Measurements from ENCODE around the gene FSCN2.

DNA sequence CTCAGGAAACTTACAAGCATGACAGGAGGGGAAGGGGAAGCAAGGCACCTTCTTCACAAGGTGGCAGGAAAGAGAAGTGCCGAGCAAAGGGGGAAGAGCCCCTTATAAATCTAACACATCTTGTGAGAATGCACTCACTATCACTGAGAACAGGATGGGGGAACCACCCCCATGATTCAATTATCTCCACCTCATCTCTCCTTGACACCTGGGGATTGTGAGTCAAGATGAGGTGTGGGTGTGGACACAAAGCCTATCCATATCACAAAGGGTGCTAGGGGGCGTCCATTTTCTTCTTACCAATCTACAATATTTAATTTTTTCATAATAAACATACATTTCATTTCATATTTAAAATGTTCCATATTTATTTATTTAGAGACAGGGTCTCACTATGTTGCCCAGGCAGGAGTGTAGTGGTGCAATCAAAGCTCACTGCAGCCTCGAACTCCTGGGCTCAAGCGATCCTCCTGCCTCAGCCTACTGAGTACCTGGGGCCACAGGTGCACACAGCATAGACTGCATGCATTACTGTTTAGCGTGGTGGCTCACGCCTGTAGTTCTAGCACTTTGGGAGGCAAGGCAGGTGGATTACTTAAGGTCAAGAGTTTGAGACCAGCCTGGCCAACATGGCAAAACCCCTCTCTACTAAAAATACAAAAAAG is 50.5 kb downstream of the FSCN2 start:
- TF ChIP-seq POLR2A (IDR thresholded peaks at IDR 0.05), result no peak
- TF ChIP-seq, protein P1, sequence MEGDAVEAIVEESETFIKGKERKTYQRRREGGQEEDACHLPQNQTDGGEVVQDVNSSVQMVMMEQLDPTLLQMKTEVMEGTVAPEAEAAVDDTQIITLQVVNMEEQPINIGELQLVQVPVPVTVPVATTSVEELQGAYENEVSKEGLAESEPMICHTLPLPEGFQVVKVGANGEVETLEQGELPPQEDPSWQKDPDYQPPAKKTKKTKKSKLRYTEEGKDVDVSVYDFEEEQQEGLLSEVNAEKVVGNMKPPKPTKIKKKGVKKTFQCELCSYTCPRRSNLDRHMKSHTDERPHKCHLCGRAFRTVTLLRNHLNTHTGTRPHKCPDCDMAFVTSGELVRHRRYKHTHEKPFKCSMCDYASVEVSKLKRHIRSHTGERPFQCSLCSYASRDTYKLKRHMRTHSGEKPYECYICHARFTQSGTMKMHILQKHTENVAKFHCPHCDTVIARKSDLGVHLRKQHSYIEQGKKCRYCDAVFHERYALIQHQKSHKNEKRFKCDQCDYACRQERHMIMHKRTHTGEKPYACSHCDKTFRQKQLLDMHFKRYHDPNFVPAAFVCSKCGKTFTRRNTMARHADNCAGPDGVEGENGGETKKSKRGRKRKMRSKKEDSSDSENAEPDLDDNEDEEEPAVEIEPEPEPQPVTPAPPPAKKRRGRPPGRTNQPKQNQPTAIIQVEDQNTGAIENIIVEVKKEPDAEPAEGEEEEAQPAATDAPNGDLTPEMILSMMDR (IDR thresholded peaks at IDR 0.05), result no peak
